H1 (cell line): Measurements from ENCODE around the gene PXN. TPM values are rescaled to one million over a fixed set of nuclear protein-coding genes. Genes with fewer than 3 reads are reported as not detected.
A peak's percentile ranks its signal among the peaks of the same experiment; 100 is the strongest.

Experiments used
- CTCF ChIA-PET: fragments of 300-600 bp; sonication (Branson Sonifier 250); formaldehyde crosslinking; loops from one replicate; lab custom pipeline; 2021; ENCODE audit not compliant: partially characterized antibody; lab: Charles Lee
- POLR2A ChIA-PET: fragments of 300-600 bp; sonication (Branson Sonifier 250); formaldehyde crosslinking; loops from one replicate; lab custom pipeline; 2021; ENCODE audit warnings: inconsistent platforms; ENCODE audit not compliant: partially characterized antibody; lab: Charles Lee
- DNase-seq, 2 experiments: peaks; one replicate each; pipeline versions ENCODE4 v3.0.0 to v3.0.0-alpha.2; 2010 to 2022; ENCODE audit warnings: low spot score in 2 of 2, low read depth in 1 of 2, mixed read lengths in 1 of 2
- FAIRE-seq: peaks from 2 replicates; lab custom pipeline; 2011; peaks lifted over from hg19 to GRCh38; lab: Jason Lieb, UNC
- H2AFZ ChIP-seq: 2 replicates; pipeline ENCODE4 v1.8.1; 2012; ENCODE audit warnings: low read length, inconsistent platforms
- H2AK5ac ChIP-seq: 2 replicates; pipeline ENCODE4 v1.6.1; 2013; ENCODE audit warnings: low read depth, low read length
- H2BK120ac ChIP-seq: replicated peaks from 2 replicates; pipeline ENCODE3; 2013; ENCODE audit warnings: low read depth, low read length, inconsistent platforms
- H2BK12ac ChIP-seq: 2 replicates; pipeline ENCODE4 v1.6.1; 2013; ENCODE audit warnings: low read depth, low read length
- H2BK15ac ChIP-seq: 2 replicates; pipeline ENCODE4 v1.6.1; 2013; ENCODE audit warnings: low read length
- H2BK20ac ChIP-seq: 2 replicates; pipeline ENCODE4 v1.6.1; 2013; ENCODE audit warnings: low read length
- H2BK5ac ChIP-seq: 2 replicates; pipeline ENCODE4 v1.6.1; 2013; ENCODE audit warnings: low read depth, low read length
- H3K14ac ChIP-seq: 2 replicates; pipeline ENCODE4 v1.6.1; 2013; ENCODE audit warnings: inconsistent platforms; ENCODE audit not compliant: insufficient read length
- H3K18ac ChIP-seq: 2 replicates; pipeline ENCODE4 v1.6.1; 2013; ENCODE audit warnings: low read length; ENCODE audit errors: extremely low read depth
- H3K23ac ChIP-seq: 2 replicates; pipeline ENCODE4 v1.6.1; 2013; ENCODE audit warnings: inconsistent platforms; ENCODE audit not compliant: insufficient read length
- H3K23me2 ChIP-seq: 2 replicates; pipeline ENCODE4 v1.6.1; 2013; ENCODE audit warnings: low read depth, low read length
- H3K27ac ChIP-seq: 2 replicates; pipeline ENCODE4 v1.6.1; 2011; ENCODE audit warnings: low read depth, low read length, inconsistent platforms
- H3K27me3 ChIP-seq, 4 experiments: replicated peaks in 1 of 4; 1 replicate in 1 of 4; 2 replicates in 3 of 4; pipeline versions ENCODE4 v1.6.1 to v1.8.1; 2011 to 2013; ENCODE audit warnings: low read length in 3 of 4, mild to moderate bottlenecking in 3 of 4, inconsistent platforms in 2 of 4, mixed read lengths in 2 of 4, moderate library complexity in 1 of 4; ENCODE audit not compliant: control insufficient read depth in 3 of 4, insufficient read depth in 3 of 4; ENCODE audit errors: extremely low read depth in 1 of 4
- H3K36me3 ChIP-seq, 4 experiments: 2 replicates each; pipeline versions ENCODE4 v1.6.1 to v1.8.1; 2011 to 2013; ENCODE audit warnings: mild to moderate bottlenecking in 4 of 4, low read length in 3 of 4, moderate library complexity in 2 of 4, control low read depth in 1 of 4, inconsistent platforms in 1 of 4; ENCODE audit not compliant: insufficient read depth in 4 of 4, control insufficient read depth in 2 of 4
- H3K4ac ChIP-seq: replicated peaks from 2 replicates; pipeline ENCODE3; 2013; ENCODE audit warnings: low read length, low read depth, mixed read lengths, inconsistent platforms; ENCODE audit not compliant: insufficient read length
- H3K4me1 ChIP-seq, 4 experiments: replicated peaks in 1 of 4; 1 replicate in 1 of 4; 2 replicates in 3 of 4; pipeline versions ENCODE4 v1.6.1 to v1.8.1; 2011 to 2013; ENCODE audit warnings: low read length in 3 of 4, inconsistent platforms in 2 of 4, mixed read lengths in 1 of 4; ENCODE audit not compliant: insufficient read depth in 4 of 4, control insufficient read depth in 3 of 4
- H3K4me2 ChIP-seq, 2 experiments: 2 replicates each; pipeline versions ENCODE4 v1.6.1 to v1.8.1; 2011 to 2013; ENCODE audit warnings: low read depth in 2 of 2, low read length in 2 of 2, control low read depth in 1 of 2, inconsistent platforms in 1 of 2, mild to moderate bottlenecking in 1 of 2; ENCODE audit not compliant: insufficient read depth in 1 of 2
- H3K4me3 ChIP-seq, 4 experiments: fragments of 200-600, 300-600 bp in 1 of 4; sonication (generic), shearing (Covaris generic), sonication (Bioruptor Twin) in 1 of 4; 2 replicates each; pipeline versions ENCODE4 v1.5.1 to v1.8.1; 2011 to 2016; ENCODE audit warnings: low read length in 4 of 4, low read depth in 3 of 4, control low read depth in 2 of 4, inconsistent platforms in 2 of 4, mild to moderate bottlenecking in 2 of 4, mixed read lengths in 1 of 4, moderate library complexity in 1 of 4; ENCODE audit not compliant: insufficient read depth in 2 of 4; ENCODE audit errors: extremely low read depth in 1 of 4
- H3K56ac ChIP-seq: replicated peaks from 2 replicates; pipeline ENCODE3; 2013; ENCODE audit warnings: low read depth, mild to moderate bottlenecking, mixed read lengths, low read length, inconsistent platforms; ENCODE audit not compliant: insufficient read length
- H3K79me1 ChIP-seq: 2 replicates; pipeline ENCODE4 v1.6.1; 2013; ENCODE audit warnings: low read depth, low read length, control low read depth
- H3K79me2 ChIP-seq, 2 experiments: 2 replicates each; pipeline versions ENCODE4 v1.6.1 to v1.8.1; 2012 to 2013; ENCODE audit warnings: low read length in 2 of 2, mild to moderate bottlenecking in 2 of 2, inconsistent platforms in 1 of 2; ENCODE audit not compliant: insufficient read depth in 2 of 2, control insufficient read depth in 1 of 2
- H3K9ac ChIP-seq, 4 experiments: replicated peaks in 1 of 4; 1 replicate in 1 of 4; 2 replicates in 3 of 4; pipeline versions ENCODE4 v1.6.1 to v1.8.1; 2011 to 2013; ENCODE audit warnings: low read depth in 3 of 4, low read length in 3 of 4, control low read depth in 2 of 4, mild to moderate bottlenecking in 2 of 4, moderate library complexity in 2 of 4, inconsistent platforms in 1 of 4; ENCODE audit errors: extremely low read depth in 1 of 4
- H3K9me3 ChIP-seq, 2 experiments: 2 replicates each; pipeline versions ENCODE4 v1.6.1 to v1.8.1; 2012 to 2013; ENCODE audit warnings: mild to moderate bottlenecking in 2 of 2, moderate library complexity in 2 of 2, control low read depth in 1 of 2, inconsistent platforms in 1 of 2, low read depth in 1 of 2, low read length in 1 of 2, mixed read lengths in 1 of 2; ENCODE audit not compliant: insufficient read depth in 2 of 2
- H4K20me1 ChIP-seq, 2 experiments: replicated peaks in 1 of 2; 2 replicates each; pipeline versions ENCODE3 to v1.8.1; 2011 to 2013; ENCODE audit warnings: inconsistent platforms in 2 of 2, low read length in 2 of 2, mild to moderate bottlenecking in 1 of 2; ENCODE audit not compliant: insufficient read depth in 2 of 2, control insufficient read depth in 1 of 2
- H4K5ac ChIP-seq: 2 replicates; pipeline ENCODE4 v1.6.1; 2013; ENCODE audit warnings: low read length, low read depth, mixed read lengths, inconsistent platforms; ENCODE audit not compliant: insufficient read length
- H4K8ac ChIP-seq: 2 replicates; pipeline ENCODE4 v1.8.0; 2013; ENCODE audit warnings: mild to moderate bottlenecking, moderate library complexity, low read length, inconsistent platforms; ENCODE audit not compliant: insufficient read depth; ENCODE audit errors: extremely low read depth
- H4K91ac ChIP-seq: replicated peaks from 2 replicates; pipeline ENCODE3; 2013; ENCODE audit warnings: low read length, mixed read lengths, inconsistent platforms; ENCODE audit not compliant: insufficient read length
- RBBP5 ChIP-seq: IDR thresholded peaks from 2 replicates; pipeline ENCODE4 v1.7.1; 2012; ENCODE audit warnings: low read depth, mild to moderate bottlenecking, inconsistent platforms, low read length, moderate library complexity, borderline replicate concordance
- SP2 ChIP-seq: IDR thresholded peaks from 2 replicates; pipeline ENCODE4 v1.6.1; 2012; ENCODE audit warnings: mild to moderate bottlenecking, low read length, inconsistent platforms
- WGBS, 2 experiments: shearing (Covaris generic) in 1 of 2; methylation state at CpG; one replicate each; pipeline versions ENCODE4 v1.1.6 to v1.1.7; 2013 to 2015; ENCODE audit warnings: low lambda C conversion rate in 2 of 2, mixed read lengths in 2 of 2, inconsistent platforms in 1 of 2, low coverage in 1 of 2, missing lambda C conversion rate in 1 of 2; ENCODE audit not compliant: insufficient replicate concordance in 2 of 2, insufficient coverage in 1 of 2, insufficient read length in 1 of 2; ENCODE audit errors: extremely low coverage in 1 of 2, missing lambda C conversion rate in 1 of 2; 5-methylcytosine and 5-hydroxymethylcytosine counted together
- polyA plus RNA-seq, 7 experiments: library from polyadenylated mRNA; depleted of rRNA in 3 of 7; stranded (reverse) in 5 of 7; unstranded in 2 of 7; fragments of >200 nt in 5 of 7; fragments of 200-250 nt in 2 of 7; gene quantifications; 1 replicate in 5 of 7; 2 replicates in 1 of 7; 4 replicates in 1 of 7; pipeline versions ENCODE4 v1.2.1 to v1.2.3, GENCODE V29; 2011 to 2013; ENCODE audit warnings: missing spikeins in 2 of 7, mixed read lengths in 2 of 7
- total RNA-seq: library from RNA; stranded (reverse); fragmentation: NEBNext Ultra II Directional; extraction: Animal tissue kit (Norgen Biotek cat#: 25700); gene quantifications from 2 replicates; pipeline ENCODE4 v1.2.1, GENCODE V29; 2021

The PXN gene
- total and polyA plus RNA-seq, 2 of the 8 experiments (the other 6 are each of a cell fraction or from before 2014, with no cell fraction given), result 51.0 to 105 TPM

GRCh38 chr12:120257041-120257821, 8.3 kb downstream of the PXN start:
- CTCF ChIA-PET, result interaction anchor here (0.5 to 34.8 kb wide), 9 partner anchors 9 to 928 kb away, joined by 3 to 930 read pairs (median 3); partner anchors contain the start of genes PXN and SIRT4
- Histone ChIP-seq H4K91ac (no peak overlapping the region), H3K27me3 (no peaks in the 10 kb centered on the region), H3K23me2 (no peaks in the 10 kb centered on the region), H3K27ac (no peak overlapping the region), H3K9ac (no peak overlapping the region), H4K5ac (no peak overlapping the region), H2BK5ac (peak overlapping the region; percentile 75), H3K36me3 (no peaks in the 10 kb centered on the region), H2BK20ac (no peak overlapping the region; the same call in 1 of the 2 replicates), H2BK12ac (no peak overlapping the region; the same call in 1 of the 2 replicates), H2AFZ (no peak overlapping the region), H3K79me1 (peaks cover 12% of the 10 kb centered on the region), H3K23ac (no peak overlapping the region), H2BK120ac (no peak overlapping the region), H2AK5ac (peak overlapping the region; percentile 95; the same call in 1 of the 2 replicates), H3K4ac (no peak overlapping the region), H3K4me3 (peak overlapping the region in 1 of 4 experiments; percentile 10; a peak in 1 of 8 replicates), H4K8ac (peak overlapping the region; percentile 38; the same call in 1 of the 2 replicates), H3K14ac (no peak overlapping the region), H3K56ac (no peak overlapping the region), H4K20me1 (peaks cover 8 to 10% of the 10 kb centered on the region in 2 experiments), H3K9me3 (no peaks in the 10 kb centered on the region), H3K4me1 (peaks cover 4 to 19% (median 11%) of the 10 kb centered on the region in 4 experiments), H3K4me2 (peak overlapping the region; percentile 39 to 51), H3K79me2 (peaks cover 8 to 75% of the 10 kb centered on the region in 2 experiments), H2BK15ac (0 out of 2 replicates have a peak overlapping the region, but pooled peaks have one; percentile 18), H3K18ac (peak overlapping the region; percentile 19; the same call in 1 of the 2 replicates)
- WGBS, 2 experiments, result 69% methylated on average over 9 of the region's 9 CpGs; no CpG with 5 or more reads in 1 of the 2 experiments
- no peak for DNase-seq
- POLR2A ChIA-PET, result interaction anchor here (0.6 to 88.3 kb wide), 4 partner anchors 10 to 151 kb away, joined by 3 to 4270 read pairs (median 2136); partner anchors contain the start of genes GCN1, PXN, RNU4-1 and RNU4-2
- FAIRE-seq, result no peak
- TF ChIP-seq SP2 (no peak), RBBP5 (no peak)
